ENCODE measurements around the gene USP12. TPM values are rescaled to one million over a fixed set of nuclear protein-coding genes. Genes with fewer than 3 reads are reported as not detected.

Gene USP12
- total RNA-seq, 2 experiments from 2014 or later, result 9.9 to 27.6 TPM

- DNase-seq (ENCODE audit: low spot score), result no peak
- H3K4me2 ChIP-seq (ENCODE audit: low read length), result no peak overlapping the region
- TF ChIP-seq EZH2phosphoT487 (IDR thresholded peaks at IDR 0.05; ENCODE audit: borderline replicate concordance, low read depth, low read length) (no peak), CTCF (conservative IDR thresholded peaks at IDR 0.05; ENCODE audit: low read length) (no peak)
- H3K36me3 ChIP-seq (ENCODE audit: insufficient read depth, low read length), result no peaks in the 10 kb centered on the region
- H4K20me1 ChIP-seq (ENCODE audit: insufficient read depth, low read length), result no peaks in the 10 kb centered on the region
- CTCF ChIA-PET (ENCODE audit: unreplicated experiment), result no interaction called here
- BruUV-seq (replicated peaks), result no TSS peak
- intact Hi-C loops (cut with micrococcal nuclease; ENCODE audit: unreplicated experiment), result no loop called here
- no peaks in the 10 kb centered on the region for H3K4me1 ChIP-seq (ENCODE audit: insufficient read depth, low read length, poor library complexity, severe bottlenecking)
- no peak overlapping the region for H2AFZ ChIP-seq (ENCODE audit: low read length)
- POLR2A ChIA-PET, result interaction anchor here (0.9 to 1.4 kb wide), 2 partner anchors 12 to 13 kb away, joined by 3 to 4 read pairs; no protein-coding TSS in a partner anchor
- H3K9me3 ChIP-seq (ENCODE audit: low read length), result no peaks in the 10 kb centered on the region
- no peaks in the 10 kb centered on the region for H3K9me2 ChIP-seq (ENCODE audit: insufficient read depth, low read length)
- no peaks in the 10 kb centered on the region for H3K79me2 ChIP-seq (ENCODE audit: insufficient read depth, low read depth, low read length)
- H3K4me3 ChIP-seq (ENCODE audit: low read depth, low read length, poor library complexity, severe bottlenecking), result no peak overlapping the region
- H3K27ac ChIP-seq (ENCODE audit: low read depth, low read length, poor library complexity, severe bottlenecking), result no peak overlapping the region
Observed at GRCh38 chr13:27034678-27035111, 136.9 kb downstream of the USP12 start.

- no peak overlapping the region for H3K4me2 ChIP-seq (ENCODE audit: low read length)
- H3K4me3 ChIP-seq (ENCODE audit: low read depth, low read length, poor library complexity, severe bottlenecking), result no peak overlapping the region
- no peaks in the 10 kb centered on the region for H4K20me1 ChIP-seq (ENCODE audit: insufficient read depth, low read length)
- H3K79me2 ChIP-seq (ENCODE audit: insufficient read depth, low read depth, low read length), result no peaks in the 10 kb centered on the region
- H3K36me3 ChIP-seq (ENCODE audit: insufficient read depth, low read length), result no peaks in the 10 kb centered on the region
- TF ChIP-seq CTCF (conservative IDR thresholded peaks at IDR 0.05; ENCODE audit: low read length) (no peak), EZH2phosphoT487 (IDR thresholded peaks at IDR 0.05; ENCODE audit: borderline replicate concordance, low read depth, low read length) (no peak)
- no peaks in the 10 kb centered on the region for H3K4me1 ChIP-seq (ENCODE audit: insufficient read depth, low read length, poor library complexity, severe bottlenecking)
- H3K9me3 ChIP-seq (ENCODE audit: low read length), result no peaks in the 10 kb centered on the region
- DNase-seq (ENCODE audit: low spot score), result no peak
- no peak overlapping the region for H3K27ac ChIP-seq (ENCODE audit: low read depth, low read length, poor library complexity, severe bottlenecking)
- no peaks in the 10 kb centered on the region for H3K9me2 ChIP-seq (ENCODE audit: insufficient read depth, low read length)
- H2AFZ ChIP-seq (ENCODE audit: low read length), result no peak overlapping the region
- POLR2A ChIA-PET, result no interaction called here
- intact Hi-C loops (cut with micrococcal nuclease; ENCODE audit: unreplicated experiment), result no loop called here
- CTCF ChIA-PET (ENCODE audit: unreplicated experiment), result no interaction called here
- BruUV-seq (replicated peaks), result no TSS peak
Observed at GRCh38 chr13:27028683-27029480, 142.7 kb downstream of the USP12 start.

GRCh38 chr13:27027086-27027667 lies 144.4 kb downstream of the USP12 start:
- CTCF ChIA-PET (ENCODE audit: unreplicated experiment), result no interaction called here
- BruUV-seq (replicated peaks), result no TSS peak
- Histone ChIP-seq H3K9me2 (ENCODE audit: insufficient read depth, low read length) (no peaks in the 10 kb centered on the region), H3K4me3 (ENCODE audit: low read depth, low read length, poor library complexity, severe bottlenecking) (no peak overlapping the region), H3K4me2 (ENCODE audit: low read length) (no peak overlapping the region), H3K36me3 (ENCODE audit: insufficient read depth, low read length) (no peaks in the 10 kb centered on the region), H2AFZ (ENCODE audit: low read length) (no peak overlapping the region), H4K20me1 (ENCODE audit: insufficient read depth, low read length) (no peaks in the 10 kb centered on the region), H3K79me2 (ENCODE audit: insufficient read depth, low read depth, low read length) (no peaks in the 10 kb centered on the region), H3K27ac (ENCODE audit: low read depth, low read length, poor library complexity, severe bottlenecking) (no peak overlapping the region), H3K4me1 (ENCODE audit: insufficient read depth, low read length, poor library complexity, severe bottlenecking) (no peaks in the 10 kb centered on the region), H3K9me3 (ENCODE audit: low read length) (no peaks in the 10 kb centered on the region)
- POLR2A ChIA-PET, result interaction anchor here (0.6 kb wide), 1 partner anchor 93 kb away, joined by 3 read pairs; no protein-coding TSS in a partner anchor
- intact Hi-C loops (cut with micrococcal nuclease; ENCODE audit: unreplicated experiment), result no loop called here
- DNase-seq (ENCODE audit: low spot score), result no peak
- no peak for TF ChIP-seq CTCF (conservative IDR thresholded peaks at IDR 0.05; ENCODE audit: low read length)
- no peak for TF ChIP-seq EZH2phosphoT487 (IDR thresholded peaks at IDR 0.05; ENCODE audit: borderline replicate concordance, low read depth, low read length)
